T-helper 2 cell treated with Interferon-gamma antibody and Interleukin-4, amounts not matched to agents 5 μg/mL and 100 μg/mL, for 36 hours (primary cell): ENCODE measurements around the gene CHD2.

Experiments
- DNase-seq: peaks from one replicate; pipeline ENCODE4 v3.0.0; 2021; ENCODE audit warnings: low spot score
- H3K27ac Mint-ChIP-seq: one replicate; pipeline ENCODE4 v1.8.0; 2021; ENCODE audit warnings: mild to moderate bottlenecking, mixed read lengths
- H3K27me3 Mint-ChIP-seq: one replicate; pipeline ENCODE4 v1.8.0; 2021; ENCODE audit warnings: low read depth, mixed read lengths
- H3K36me3 Mint-ChIP-seq: one replicate; pipeline ENCODE4 v1.8.0; 2021; ENCODE audit warnings: low read depth, mixed read lengths
- H3K4me1 Mint-ChIP-seq: one replicate; pipeline ENCODE4 v1.8.0; 2021; ENCODE audit warnings: low read depth, mixed read lengths
- H3K4me3 Mint-ChIP-seq: one replicate; pipeline ENCODE4 v1.8.0; 2022; ENCODE audit warnings: mild to moderate bottlenecking, moderate library complexity, mixed read lengths
- H3K9me3 Mint-ChIP-seq: one replicate; pipeline ENCODE4 v1.8.0; 2021; ENCODE audit warnings: mixed read lengths

The CHD2 gene

GRCh38 chr15:92921215-92922131, 21.3 kb downstream of the CHD2 start:
- no peaks in the 10 kb centered on the region for H3K27me3 Mint-ChIP-seq
- H3K27ac Mint-ChIP-seq, result peak overlapping the region; percentile 70
- DNase-seq, result no peak
- peak overlapping the region; percentile 24 for H3K4me3 Mint-ChIP-seq
- peaks cover 61% of the 10 kb centered on the region for H3K4me1 Mint-ChIP-seq
- H3K9me3 Mint-ChIP-seq, result no peaks in the 10 kb centered on the region
- H3K36me3 Mint-ChIP-seq, result peaks cover 60% of the 10 kb centered on the region

- Mint-ChIP-seq H3K4me1 (peaks cover 59% of the 10 kb centered on the region), H3K27ac (peak overlapping the region; percentile 70), H3K36me3 (peaks cover 64% of the 10 kb centered on the region), H3K4me3 (peak overlapping the region; percentile 24), H3K9me3 (no peaks in the 10 kb centered on the region), H3K27me3 (no peaks in the 10 kb centered on the region)
- no peak for DNase-seq
Observed at GRCh38 chr15:92922418-92923002, 22.4 kb downstream of the CHD2 start.

DNA sequence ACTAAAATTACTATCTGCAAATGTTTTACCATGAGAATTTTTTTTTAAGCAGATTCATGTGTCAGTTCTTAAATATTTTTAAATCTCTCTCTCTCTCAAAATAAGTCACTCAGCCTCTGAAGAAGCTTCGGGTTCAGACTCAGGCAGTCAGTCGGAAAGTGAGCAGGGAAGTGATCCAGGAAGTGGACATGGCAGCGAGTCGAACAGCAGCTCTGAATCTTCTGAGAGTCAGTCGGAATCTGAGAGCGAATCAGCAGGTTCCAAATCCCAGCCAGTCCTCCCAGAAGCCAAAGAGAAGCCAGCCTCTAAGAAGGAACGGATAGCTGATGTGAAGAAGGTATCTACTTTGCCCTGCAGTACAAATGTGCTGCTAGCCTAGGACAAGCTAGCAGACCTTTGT, 24.1 kb downstream of the CHD2 start:
- H3K27me3 Mint-ChIP-seq, result no peaks in the 10 kb centered on the region
- peak overlapping the region; percentile 76 for H3K27ac Mint-ChIP-seq
- H3K4me3 Mint-ChIP-seq, result peak overlapping the region; percentile 15
- peaks cover 76% of the 10 kb centered on the region for H3K36me3 Mint-ChIP-seq
- DNase-seq, result no peak
- no peaks in the 10 kb centered on the region for H3K9me3 Mint-ChIP-seq
- peaks cover 62% of the 10 kb centered on the region for H3K4me1 Mint-ChIP-seq

DNA sequence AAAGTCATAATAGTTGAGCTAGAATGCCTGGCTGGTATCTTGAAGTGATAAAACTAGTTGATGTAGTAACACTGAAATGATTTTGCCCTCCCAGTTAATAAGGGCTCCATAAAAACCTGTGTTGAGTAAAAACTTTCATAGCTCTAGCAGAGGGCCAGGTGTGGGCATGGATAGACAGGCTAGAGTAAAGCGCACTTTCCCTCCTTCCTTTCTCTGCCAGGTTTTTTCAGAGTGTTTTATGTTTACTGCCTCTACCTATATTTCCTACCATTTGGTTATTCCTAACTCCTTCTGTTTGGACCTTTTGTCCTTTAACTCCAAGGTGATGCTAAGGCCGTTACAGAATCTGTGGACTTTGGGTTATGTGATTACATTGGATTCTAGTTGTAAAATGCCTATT, 25.3 kb downstream of the CHD2 start:
- H3K27me3 Mint-ChIP-seq, result no peaks in the 10 kb centered on the region
- H3K9me3 Mint-ChIP-seq, result no peaks in the 10 kb centered on the region
- H3K36me3 Mint-ChIP-seq, result peaks cover 81% of the 10 kb centered on the region
- H3K4me3 Mint-ChIP-seq, result no peak overlapping the region
- H3K27ac Mint-ChIP-seq, result no peak overlapping the region
- H3K4me1 Mint-ChIP-seq, result peaks cover 54% of the 10 kb centered on the region
- no peak for DNase-seq

DNA sequence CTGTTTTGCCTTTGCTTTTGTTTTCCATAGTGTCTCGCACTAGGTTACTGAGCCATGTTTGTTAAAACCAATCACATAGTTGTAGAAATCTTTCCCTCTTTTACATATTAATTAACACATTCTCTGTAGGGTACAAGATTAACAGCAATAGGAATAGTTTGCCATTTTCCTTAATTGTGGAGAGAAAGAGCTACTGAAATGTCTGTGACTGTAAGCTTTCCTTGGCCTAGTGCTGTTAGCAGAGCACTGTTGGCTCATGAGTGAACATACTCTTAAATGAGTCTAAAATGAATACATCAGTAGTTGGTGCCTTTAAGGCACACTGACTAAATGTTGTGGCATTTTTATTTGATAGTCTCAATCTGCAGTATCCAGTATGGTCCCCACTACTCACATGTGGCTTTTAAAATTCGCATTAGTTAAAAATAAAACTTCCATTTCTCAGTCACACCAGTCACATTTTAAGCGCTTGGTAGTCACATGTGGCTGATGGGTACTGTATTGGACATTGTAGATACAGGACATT, 28.2 kb downstream of the CHD2 start:
- Mint-ChIP-seq H3K27me3 (no peaks in the 10 kb centered on the region), H3K36me3 (peaks cover 81% of the 10 kb centered on the region), H3K4me3 (no peak overlapping the region), H3K27ac (peak overlapping the region; percentile 55), H3K4me1 (peaks cover 30% of the 10 kb centered on the region), H3K9me3 (no peaks in the 10 kb centered on the region)
- DNase-seq, result no peak

- H3K36me3 Mint-ChIP-seq, result peaks cover 82% of the 10 kb centered on the region
- peaks cover 31% of the 10 kb centered on the region for H3K4me1 Mint-ChIP-seq
- no peaks in the 10 kb centered on the region for H3K27me3 Mint-ChIP-seq
- DNase-seq, result no peak
- H3K9me3 Mint-ChIP-seq, result no peaks in the 10 kb centered on the region
- H3K4me3 Mint-ChIP-seq, result no peak overlapping the region
- H3K27ac Mint-ChIP-seq, result no peak overlapping the region
Observed at GRCh38 chr15:92929002-92929401, 28.9 kb downstream of the CHD2 start.

DNA sequence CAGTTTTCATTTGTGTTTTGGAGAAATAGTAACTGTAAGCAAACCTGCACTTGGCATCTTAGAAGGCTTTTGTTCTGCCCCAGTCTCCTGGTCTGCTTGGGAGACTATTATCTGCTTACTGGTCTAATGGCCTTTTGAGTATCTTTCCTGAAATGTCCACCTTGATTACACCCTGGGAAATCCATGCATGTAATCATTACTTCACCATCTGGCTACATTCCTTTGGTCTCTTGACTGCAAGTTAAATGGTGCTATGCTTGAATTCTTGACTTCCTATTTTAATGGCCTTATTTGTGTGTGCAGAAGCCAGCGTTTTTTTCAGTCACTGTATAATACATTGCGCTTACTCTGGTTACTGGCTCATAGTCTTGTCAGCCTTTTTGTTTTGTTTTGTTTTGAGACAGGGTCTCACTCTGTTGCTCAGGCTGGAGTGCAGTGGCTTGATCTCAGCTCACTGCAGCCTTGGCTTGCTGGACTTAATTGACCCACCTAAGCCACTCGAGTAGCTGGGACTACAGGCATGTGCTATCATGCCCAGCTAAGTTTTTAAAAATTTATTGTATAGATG, 30.0 kb downstream of the CHD2 start:
- H3K9me3 Mint-ChIP-seq, result no peaks in the 10 kb centered on the region
- H3K27ac Mint-ChIP-seq, result no peak overlapping the region
- H3K4me3 Mint-ChIP-seq, result no peak overlapping the region
- no peak for DNase-seq
- H3K27me3 Mint-ChIP-seq, result no peaks in the 10 kb centered on the region
- H3K36me3 Mint-ChIP-seq, result peaks cover 84% of the 10 kb centered on the region
- peaks cover 32% of the 10 kb centered on the region for H3K4me1 Mint-ChIP-seq

DNA sequence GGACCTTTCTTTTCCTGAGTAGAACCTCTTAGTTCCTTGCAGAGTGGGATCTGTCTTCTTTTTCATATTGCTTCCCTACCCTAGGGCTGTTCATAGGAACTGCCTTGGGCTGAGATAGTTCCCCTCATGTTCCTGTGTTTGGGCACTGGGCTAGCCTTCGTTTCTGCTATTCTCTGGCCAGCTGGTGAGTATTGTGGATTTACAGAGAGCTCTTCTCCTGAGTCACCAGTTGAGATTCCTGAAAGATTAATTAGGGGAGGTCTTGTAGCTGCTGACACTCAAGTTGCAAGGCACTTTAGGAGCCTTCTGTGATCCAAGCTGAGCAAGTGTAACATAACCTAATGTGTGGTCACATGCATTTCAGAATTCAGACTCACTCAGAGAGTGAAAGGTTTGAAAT, 30.7 kb downstream of the CHD2 start:
- DNase-seq, result no peak

GRCh38 chr15:92932946-92933649, 33.0 kb downstream of the CHD2 start:
- no peaks in the 10 kb centered on the region for H3K9me3 Mint-ChIP-seq
- H3K4me1 Mint-ChIP-seq, result peaks cover 40% of the 10 kb centered on the region
- no peak for DNase-seq
- H3K36me3 Mint-ChIP-seq, result peaks cover 77% of the 10 kb centered on the region
- no peak overlapping the region for H3K4me3 Mint-ChIP-seq
- no peaks in the 10 kb centered on the region for H3K27me3 Mint-ChIP-seq
- no peak overlapping the region for H3K27ac Mint-ChIP-seq

More for the DNA sequence above, 30.7 kb downstream of the CHD2 start:
- no peaks in the 10 kb centered on the region for H3K27me3 Mint-ChIP-seq
- H3K9me3 Mint-ChIP-seq, result no peaks in the 10 kb centered on the region
- H3K4me3 Mint-ChIP-seq, result no peak overlapping the region
- H3K27ac Mint-ChIP-seq, result no peak overlapping the region
- peaks cover 84% of the 10 kb centered on the region for H3K36me3 Mint-ChIP-seq
- peaks cover 36% of the 10 kb centered on the region for H3K4me1 Mint-ChIP-seq

DNA sequence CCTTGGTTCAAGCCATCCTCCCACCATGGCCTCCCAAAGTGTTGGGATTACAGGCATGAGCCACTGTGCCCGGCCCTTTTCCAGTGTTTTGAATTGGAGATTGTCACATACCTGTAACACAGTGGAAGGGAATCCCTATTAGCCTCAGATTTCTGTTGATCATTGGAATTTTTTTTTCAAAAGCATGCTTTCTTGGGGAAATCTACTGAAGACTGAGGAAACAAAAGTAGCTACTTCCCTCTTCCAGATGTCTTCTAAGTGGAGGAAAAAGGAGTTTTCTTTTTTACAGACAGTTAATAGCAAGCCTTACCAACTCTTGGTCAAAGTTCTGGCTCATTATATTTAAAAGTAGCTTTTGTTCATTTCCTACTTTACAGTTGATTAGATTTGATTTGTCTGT, 33.7 kb downstream of the CHD2 start:
- Mint-ChIP-seq H3K4me3 (no peak overlapping the region), H3K27ac (no peak overlapping the region), H3K4me1 (peaks cover 38% of the 10 kb centered on the region), H3K36me3 (peaks cover 72% of the 10 kb centered on the region), H3K9me3 (no peaks in the 10 kb centered on the region), H3K27me3 (no peaks in the 10 kb centered on the region)
- no peak for DNase-seq

- Mint-ChIP-seq H3K4me1 (peaks cover 38% of the 10 kb centered on the region), H3K27ac (no peak overlapping the region)
- DNase-seq, result no peak
Observed at GRCh38 chr15:92934716-92935115, 34.6 kb downstream of the CHD2 start.

GRCh38 chr15:92936138-92936537, 36.0 kb downstream of the CHD2 start:
- Mint-ChIP-seq H3K27me3 (no peaks in the 10 kb centered on the region), H3K4me1 (peaks cover 35% of the 10 kb centered on the region), H3K9me3 (no peaks in the 10 kb centered on the region), H3K4me3 (no peak overlapping the region), H3K36me3 (peaks cover 68% of the 10 kb centered on the region), H3K27ac (peak overlapping the region; percentile 29)
- no peak for DNase-seq

More at GRCh38 chr15:92934716-92935115, 34.6 kb downstream of the CHD2 start:
- H3K27me3 Mint-ChIP-seq, result no peaks in the 10 kb centered on the region
- no peaks in the 10 kb centered on the region for H3K9me3 Mint-ChIP-seq
- H3K4me3 Mint-ChIP-seq, result no peak overlapping the region
- H3K36me3 Mint-ChIP-seq, result peaks cover 74% of the 10 kb centered on the region

GRCh38 chr15:92936693-92937092, 36.6 kb downstream of the CHD2 start:
- H3K27ac Mint-ChIP-seq, result no peak overlapping the region
- peaks cover 70% of the 10 kb centered on the region for H3K36me3 Mint-ChIP-seq
- no peak overlapping the region for H3K4me3 Mint-ChIP-seq
- DNase-seq, result no peak
- H3K27me3 Mint-ChIP-seq, result no peaks in the 10 kb centered on the region
- peaks cover 35% of the 10 kb centered on the region for H3K4me1 Mint-ChIP-seq
- no peaks in the 10 kb centered on the region for H3K9me3 Mint-ChIP-seq
